GM12878 (cell line): Measurements from ENCODE around the gene ARHGEF11. TPM values are rescaled to one million over a fixed set of nuclear protein-coding genes. Genes with fewer than 3 reads are reported as not detected.

ENCODE experiments used
- ATAC-seq: fragments of 200-7000 bp; cut with Tn5 transposase; 3 replicates; pipeline ENCODE4 v1.9.1; 2020; ENCODE audit warnings: mild to moderate bottlenecking, moderate library complexity
- BruUV-seq: library from RNA; stranded (reverse); fragments of 400-500 nt; replicated peaks from 2 replicates; lab custom pipeline; 2021; lab: Mats Ljungman, UMichigan
- CTCF ChIA-PET: fragments of 300-600 bp; sonication (Branson Sonifier 250); formaldehyde crosslinking; extraction: SDS; loops from one replicate; lab custom pipeline; 2021; ENCODE audit warnings: inconsistent platforms; lab: Yijun Ruan, JAX
- POLR2A ChIA-PET: fragments of 350-600 bp; formaldehyde crosslinking; extraction: SDS; loops from one replicate; lab custom pipeline; 2021; ENCODE audit warnings: inconsistent platforms; lab: Charles Lee
- RAD21 ChIA-PET: fragments of 300-600 bp; sonication (Branson Sonifier 250); formaldehyde crosslinking; loops from one replicate; lab custom pipeline; 2023; ENCODE audit warnings: antibody characterized with exemption; ENCODE audit not compliant: unreplicated experiment; lab: Charles Lee
- SMC1A ChIA-PET: fragments of 300-600 bp; sonication (Branson Sonifier 250); formaldehyde crosslinking; loops from one replicate; lab custom pipeline; 2023; ENCODE audit not compliant: unreplicated experiment, uncharacterized antibody; lab: Charles Lee
- DNase-seq: peaks from one replicate; pipeline ENCODE4 v3.0.0-alpha.2; 2011; ENCODE audit warnings: low read depth, low spot score
- FAIRE-seq: peaks from 3 replicates; lab custom pipeline; 2011; peaks lifted over from hg19 to GRCh38; lab: Jason Lieb, UNC
- H2AFZ ChIP-seq: 2 replicates; pipeline ENCODE4 v1.6.0; 2011; ENCODE audit warnings: low read depth, low read length, control low read depth; ENCODE audit not compliant: control insufficient read depth
- H3K27ac ChIP-seq: 2 replicates; pipeline ENCODE4 v1.5.1; 2011; ENCODE audit warnings: control low read depth; ENCODE audit not compliant: control insufficient read depth, insufficient read depth
- H3K27me3 ChIP-seq, 2 experiments: replicated peaks in 1 of 2; 2 replicates each; pipeline versions ENCODE4 v1.6.0 to v1.6.1; 2011; ENCODE audit warnings: low read length in 1 of 2; ENCODE audit not compliant: control insufficient read depth in 2 of 2, insufficient read depth in 2 of 2
- H3K36me3 ChIP-seq, 2 experiments: 2 replicates each; pipeline ENCODE4 v1.5.1; 2011; ENCODE audit warnings: low read length in 1 of 2; ENCODE audit not compliant: control insufficient read depth in 2 of 2, insufficient read depth in 2 of 2
- H3K4me1 ChIP-seq: 2 replicates; pipeline ENCODE4 v1.6.1; 2011; ENCODE audit warnings: mild to moderate bottlenecking, low read length, moderate library complexity, mixed read lengths; ENCODE audit not compliant: control insufficient read depth, insufficient read depth
- H3K4me2 ChIP-seq: 2 replicates; pipeline ENCODE4 v1.6.0; 2011; ENCODE audit warnings: control low read depth; ENCODE audit not compliant: control insufficient read depth, insufficient read depth
- H3K4me3 ChIP-seq: fragments of 200-600 bp; sonication (generic); 2 replicates; pipeline ENCODE4 v1.5.1; 2016
- H3K79me2 ChIP-seq: 2 replicates; pipeline ENCODE4 v1.6.0; 2011; ENCODE audit warnings: low read length; ENCODE audit not compliant: control insufficient read depth, insufficient read depth
- H3K9ac ChIP-seq: 2 replicates; pipeline ENCODE4 v1.8.0; 2011; ENCODE audit warnings: low read length, control low read depth, mixed read lengths; ENCODE audit not compliant: control insufficient read depth, insufficient read depth
- H3K9me3 ChIP-seq: replicated peaks from 3 replicates; pipeline ENCODE4 v1.5.1; 2011; ENCODE audit warnings: mild to moderate bottlenecking, low read length; ENCODE audit not compliant: control insufficient read depth, insufficient read depth
- H4K20me1 ChIP-seq: 2 replicates; pipeline ENCODE4 v1.6.0; 2011; ENCODE audit not compliant: control insufficient read depth, insufficient read depth
- CBFB ChIP-seq: IDR thresholded peaks from 2 replicates; pipeline ENCODE4 v1.6.1; 2016; ENCODE audit warnings: antibody characterized with exemption, low read depth
- HDGF ChIP-seq: fragments of 450-650 bp; IDR thresholded peaks from 2 replicates; pipeline ENCODE4 v1.6.1; 2016; ENCODE audit warnings: antibody characterized with exemption
- MTA3 ChIP-seq: IDR thresholded peaks from 2 replicates; pipeline ENCODE4 v1.6.1; 2012; ENCODE audit warnings: low read length, inconsistent platforms, borderline replicate concordance
- NKRF ChIP-seq: fragments of 450-650 bp; conservative IDR thresholded peaks from 2 replicates; pipeline ENCODE4 v1.6.1; 2017; ENCODE audit warnings: mild to moderate bottlenecking, moderate library complexity
- NR2C2 ChIP-seq: IDR thresholded peaks from 2 replicates; pipeline ENCODE4 v1.6.1; 2011; ENCODE audit warnings: borderline replicate concordance, low read depth; ENCODE audit not compliant: control insufficient read depth, insufficient read length
- SIN3A ChIP-seq: IDR thresholded peaks from 2 replicates; pipeline ENCODE4 v1.6.1; 2012; ENCODE audit warnings: low read depth, low read length, improper control_type of control experiment
- SIX5 ChIP-seq: IDR thresholded peaks from 2 replicates; pipeline ENCODE4 v1.6.1; 2011; ENCODE audit warnings: mild to moderate bottlenecking, low read depth, low read length, moderate library complexity; ENCODE audit not compliant: severe bottlenecking
- WGBS: methylation state at CpG from one replicate; pipeline ENCODE4 v1.1.6; 2016; ENCODE audit warnings: low lambda C conversion rate; ENCODE audit not compliant: insufficient replicate concordance, insufficient coverage; ENCODE audit errors: missing lambda C conversion rate; 5-methylcytosine and 5-hydroxymethylcytosine counted together
- in situ Hi-C: fragments of 300-500 bp; cut with MboI; formaldehyde crosslinking; loops from 9 replicates; pipeline ENCODE4 v1.14.3; 2018; ENCODE audit warnings: mixed read lengths
- intact Hi-C: fragments of 100-400 bp; cut with micrococcal nuclease; formaldehyde crosslinking; loops from one replicate; pipeline ENCODE4 v1.14.2; 2022; ENCODE audit not compliant: unreplicated experiment
- polyA plus RNA-seq, 11 experiments: library from polyadenylated mRNA; depleted of rRNA in 4 of 11; unstranded in 6 of 11; stranded (reverse) in 5 of 11; fragments of >200 nt; fragmentation: Nextera tagmentation in 4 of 11; fragmentation: Illumina TruSeq in 1 of 11; extraction: Ambion mirVana in 4 of 11; extraction: Trizol in 1 of 11; gene quantifications; 1 replicate in 1 of 11; 2 replicates in 10 of 11; pipeline versions ENCODE4 v1.2.1 to v1.2.3, GENCODE V29; 2011 to 2016; ENCODE audit warnings: inconsistent platforms in 2 of 11, missing spikeins in 2 of 11, low read depth in 1 of 11
- total RNA-seq, 4 experiments: library from RNA; depleted of rRNA in 3 of 4; stranded (reverse); fragments of >200 nt in 3 of 4; fragmentation: Illumina TruSeq in 1 of 4; extraction: Trizol in 1 of 4; gene quantifications; 2 replicates each; pipeline versions ENCODE4 v1.2.1 to v1.2.3, GENCODE V29; 2013 to 2021
- TF ChIP-seq, protein P1 (sequence below): fragments of 450-650 bp; IDR thresholded peaks from 2 replicates; pipeline ENCODE4 v1.6.1; 2017; ENCODE audit warnings: mild to moderate bottlenecking, moderate library complexity

ARHGEF11 gene
- total and polyA plus RNA-seq, 10 of the 15 experiments (the other 5 are each of a cell fraction or from before 2014, with no cell fraction given), result 0.05 to 12.7 (median 1.8) TPM

DNA sequence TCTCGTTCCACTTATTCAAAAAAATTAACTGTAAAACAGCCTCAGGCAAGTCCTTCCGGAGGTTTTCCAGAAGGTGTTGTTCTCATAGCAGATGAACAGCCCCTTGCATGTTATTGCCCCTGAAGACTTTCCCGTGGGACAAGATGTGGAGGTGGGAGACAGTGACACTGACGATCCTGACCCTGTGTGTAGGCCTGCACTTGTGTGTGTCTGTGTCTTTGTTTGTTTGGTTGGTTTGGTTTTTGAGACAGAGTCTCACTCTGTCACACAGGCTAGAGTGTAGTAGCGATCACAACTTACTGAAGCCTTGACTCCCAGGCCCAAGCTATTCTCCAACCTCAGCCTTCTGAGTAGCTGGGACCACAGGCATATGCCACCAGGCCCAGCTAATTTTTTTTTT lies 41.5 kb upstream of the ARHGEF11 start:
- in situ Hi-C loops, result no loop called here
- intact Hi-C loops, result no loop called here
- ATAC-seq (no peak), DNase-seq (no peak), FAIRE-seq (no peak)
- WGBS, result 32% methylated on average over 5 of the region's 5 CpGs
- Histone ChIP-seq H3K36me3 (no peaks in the 10 kb centered on the region), H3K27me3 (no peaks in the 10 kb centered on the region; a peak in 1 of 4 replicates), H3K4me1 (no peaks in the 10 kb centered on the region), H3K79me2 (no peaks in the 10 kb centered on the region), H3K4me3 (no peak overlapping the region), H3K4me2 (no peak overlapping the region), H3K9ac (no peak overlapping the region), H4K20me1 (no peaks in the 10 kb centered on the region), H2AFZ (no peak overlapping the region), H3K27ac (no peak overlapping the region), H3K9me3 (no peaks in the 10 kb centered on the region)
- ChIA-PET SMC1A (interaction anchor here (1.4 to 10.1 kb wide), 3 partner anchors 12 to 74 kb away, joined by 3 to 383 read pairs (median 6); no protein-coding TSS in a partner anchor), CTCF (interaction anchor here (0.6 to 14.4 kb wide), 7 partner anchors 14 to 1074 kb away, joined by 3 to 715 read pairs (median 5); no protein-coding TSS in a partner anchor), RAD21 (interaction anchor here (1.0 to 6.1 kb wide), 4 partner anchors 12 to 74 kb away, joined by 3 to 442 read pairs (median 7); no protein-coding TSS in a partner anchor), POLR2A (interaction anchor here (0.6 kb wide), 1 partner anchor 211 kb away, joined by 3 read pairs; no protein-coding TSS in a partner anchor)
- BruUV-seq, result no TSS peak
- TF ChIP-seq HDGF, result no peak
- TF ChIP-seq, protein P1, sequence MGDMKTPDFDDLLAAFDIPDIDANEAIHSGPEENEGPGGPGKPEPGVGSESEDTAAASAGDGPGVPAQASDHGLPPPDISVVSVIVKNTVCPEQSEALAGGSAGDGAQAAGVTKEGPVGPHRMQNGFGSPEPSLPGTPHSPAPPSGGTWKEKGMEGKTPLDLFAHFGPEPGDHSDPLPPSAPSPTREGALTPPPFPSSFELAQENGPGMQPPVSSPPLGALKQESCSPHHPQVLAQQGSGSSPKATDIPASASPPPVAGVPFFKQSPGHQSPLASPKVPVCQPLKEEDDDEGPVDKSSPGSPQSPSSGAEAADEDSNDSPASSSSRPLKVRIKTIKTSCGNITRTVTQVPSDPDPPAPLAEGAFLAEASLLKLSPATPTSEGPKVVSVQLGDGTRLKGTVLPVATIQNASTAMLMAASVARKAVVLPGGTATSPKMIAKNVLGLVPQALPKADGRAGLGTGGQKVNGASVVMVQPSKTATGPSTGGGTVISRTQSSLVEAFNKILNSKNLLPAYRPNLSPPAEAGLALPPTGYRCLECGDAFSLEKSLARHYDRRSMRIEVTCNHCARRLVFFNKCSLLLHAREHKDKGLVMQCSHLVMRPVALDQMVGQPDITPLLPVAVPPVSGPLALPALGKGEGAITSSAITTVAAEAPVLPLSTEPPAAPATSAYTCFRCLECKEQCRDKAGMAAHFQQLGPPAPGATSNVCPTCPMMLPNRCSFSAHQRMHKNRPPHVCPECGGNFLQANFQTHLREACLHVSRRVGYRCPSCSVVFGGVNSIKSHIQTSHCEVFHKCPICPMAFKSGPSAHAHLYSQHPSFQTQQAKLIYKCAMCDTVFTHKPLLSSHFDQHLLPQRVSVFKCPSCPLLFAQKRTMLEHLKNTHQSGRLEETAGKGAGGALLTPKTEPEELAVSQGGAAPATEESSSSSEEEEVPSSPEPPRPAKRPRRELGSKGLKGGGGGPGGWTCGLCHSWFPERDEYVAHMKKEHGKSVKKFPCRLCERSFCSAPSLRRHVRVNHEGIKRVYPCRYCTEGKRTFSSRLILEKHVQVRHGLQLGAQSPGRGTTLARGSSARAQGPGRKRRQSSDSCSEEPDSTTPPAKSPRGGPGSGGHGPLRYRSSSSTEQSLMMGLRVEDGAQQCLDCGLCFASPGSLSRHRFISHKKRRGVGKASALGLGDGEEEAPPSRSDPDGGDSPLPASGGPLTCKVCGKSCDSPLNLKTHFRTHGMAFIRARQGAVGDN, result no peak
- no peak for TF ChIP-seq NKRF
- no peak for TF ChIP-seq SIN3A
- no peak for TF ChIP-seq MTA3
- TF ChIP-seq NR2C2, result no peak
- TF ChIP-seq SIX5, result no peak
- TF ChIP-seq CBFB, result no peak
